PC-9 (cell line): ENCODE data around the gene IGFLR1. TPM values are rescaled to one million over a fixed set of nuclear protein-coding genes. Genes with fewer than 3 reads are reported as not detected.

Experiments
- BruUV-seq: library from RNA; stranded (reverse); fragments of 400-500 nt; replicated peaks from 2 replicates; lab custom pipeline; 2021; lab: Mats Ljungman, UMichigan
- CTCF ChIA-PET: fragments of 300-600 bp; sonication (Branson Sonifier 250); formaldehyde crosslinking; loops from one replicate; lab custom pipeline; 2022; ENCODE audit warnings: antibody characterized with exemption; lab: Charles Lee
- POLR2A ChIA-PET: fragments of 300-600 bp; sonication (Branson Sonifier 250); formaldehyde crosslinking; loops from one replicate; lab custom pipeline; 2022; ENCODE audit warnings: antibody characterized with exemption; ENCODE audit not compliant: unreplicated experiment; lab: Charles Lee
- DNase-seq, 2 experiments: peaks; one replicate each; pipeline versions ENCODE4 v3.0.0 to v3.0.0-alpha.2; 2015 to 2022; ENCODE audit warnings: mixed read lengths in 1 of 2
- H2AFZ ChIP-seq: fragments of 200-600 bp; sonication (generic); 2 replicates; pipeline ENCODE4 v1.8.1; 2017; ENCODE audit warnings: antibody characterized with exemption
- H3F3A ChIP-seq: fragments of 200-600 bp; sonication (generic); 2 replicates; pipeline ENCODE4 v1.8.1; 2017; ENCODE audit warnings: antibody characterized with exemption, mild to moderate bottlenecking, low read depth; ENCODE audit not compliant: insufficient read depth
- H3K27ac ChIP-seq: fragments of 200-600 bp; sonication (generic); 2 replicates; pipeline ENCODE4 v1.6.1; 2016; ENCODE audit warnings: mixed run types
- H3K27me3 ChIP-seq: fragments of 200-600 bp; sonication (generic); 2 replicates; pipeline ENCODE4 v1.6.1; 2016; ENCODE audit warnings: low read depth, mixed run types; ENCODE audit not compliant: insufficient read depth
- H3K36me3 ChIP-seq: fragments of 200-600 bp; sonication (generic); 2 replicates; pipeline ENCODE4 v1.6.1; 2016; ENCODE audit warnings: low read depth, mixed run types
- H3K4me1 ChIP-seq: fragments of 200-600 bp; sonication (generic); replicated peaks from 2 replicates; pipeline ENCODE4 v1.6.1; 2016; ENCODE audit warnings: mixed run types; ENCODE audit not compliant: insufficient read depth
- H3K4me2 ChIP-seq: fragments of 200-600 bp; sonication (generic); 2 replicates; pipeline ENCODE4 v1.6.1; 2017; ENCODE audit warnings: mixed run types
- H3K4me3 ChIP-seq: fragments of 200-600 bp; sonication (generic); 2 replicates; pipeline ENCODE4 v1.6.1; 2016; ENCODE audit warnings: mixed run types
- H3K79me2 ChIP-seq: fragments of 200-600 bp; sonication (generic); 2 replicates; pipeline ENCODE4 v1.6.1; 2017; ENCODE audit warnings: low read depth, mixed run types
- H3K9me2 ChIP-seq: fragments of 200-600 bp; sonication (generic); 2 replicates; pipeline ENCODE4 v1.8.1; 2017; ENCODE audit warnings: mild to moderate bottlenecking; ENCODE audit not compliant: insufficient read depth
- H3K9me3 ChIP-seq: fragments of 200-600 bp; sonication (generic); 2 replicates; pipeline ENCODE4 v1.8.1; 2016; ENCODE audit warnings: low read depth; ENCODE audit not compliant: insufficient read depth
- H4K20me1 ChIP-seq: fragments of 200-600 bp; sonication (generic); 2 replicates; pipeline ENCODE4 v1.8.1; 2017; ENCODE audit not compliant: insufficient read depth
- CTCF ChIP-seq: fragments of 200-600 bp; sonication (generic); conservative IDR thresholded peaks from 2 replicates; pipeline ENCODE4 v1.6.1; 2017; ENCODE audit warnings: mixed run types, antibody characterized with exemption, mild to moderate bottlenecking, moderate library complexity
- EZH2 ChIP-seq: fragments of 200-600 bp; sonication (generic); IDR thresholded peaks from 2 replicates; pipeline ENCODE4 v1.8.0; 2017; ENCODE audit warnings: antibody characterized with exemption, low read depth
- intact Hi-C: fragments of 100-400 bp; cut with micrococcal nuclease; formaldehyde crosslinking; loops from one replicate; pipeline ENCODE4 v1.10.0; 2022; ENCODE audit not compliant: unreplicated experiment
- total RNA-seq: library from RNA; stranded (reverse); gene quantifications from 2 replicates; pipeline ENCODE4 v1.2.3, GENCODE V29; 2021

Gene IGFLR1
- total RNA-seq, 1 experiment from 2014 or later: 9.7 TPM

GRCh38 chr19:35714601-35715354 is 27.5 kb downstream of the IGFLR1 start:
- Histone ChIP-seq H3K36me3 (no peaks in the 10 kb centered on the region), H3K4me3 (no peak overlapping the region), H3K4me1 (peaks cover 20% of the 10 kb centered on the region), H3K27ac (no peak overlapping the region), H3K9me2 (no peaks in the 10 kb centered on the region), H4K20me1 (peaks cover 11% of the 10 kb centered on the region), H3K9me3 (no peaks in the 10 kb centered on the region), H2AFZ (no peak overlapping the region), H3K27me3 (no peaks in the 10 kb centered on the region), H3K79me2 (peaks cover 29% of the 10 kb centered on the region), H3F3A (peaks cover 6% of the 10 kb centered on the region; the same call in 1 of the 2 replicates), H3K4me2 (peak overlapping the region; percentile 99)
- POLR2A ChIA-PET: interaction anchor here (0.6 kb wide), 1 partner anchor 1581 kb away, joined by 6 read pairs; no protein-coding TSS in a partner anchor
- CTCF ChIA-PET: no interaction called here
- intact Hi-C loops: loop anchor here (5.0 kb wide), 1 partner anchor 397 kb away; no protein-coding TSS in a partner anchor
- no peak for TF ChIP-seq EZH2
- no peak for TF ChIP-seq CTCF
- no peak for DNase-seq
- no TSS peak for BruUV-seq

GRCh38 chr19:35713904-35714495 is 28.3 kb downstream of the IGFLR1 start:
- H3K4me3 ChIP-seq: no peak overlapping the region
- no peak for DNase-seq
- no peak overlapping the region for H3K27ac ChIP-seq
- peaks cover 6% of the 10 kb centered on the region; the same call in 1 of the 2 replicates for H3F3A ChIP-seq
- peaks cover 6% of the 10 kb centered on the region for H4K20me1 ChIP-seq
- no peak overlapping the region for H2AFZ ChIP-seq
- H3K27me3 ChIP-seq: no peaks in the 10 kb centered on the region
- peaks cover 21% of the 10 kb centered on the region for H3K79me2 ChIP-seq
- BruUV-seq: no TSS peak
- CTCF ChIA-PET: no interaction called here
- no peaks in the 10 kb centered on the region for H3K36me3 ChIP-seq
- no peaks in the 10 kb centered on the region for H3K9me2 ChIP-seq
- POLR2A ChIA-PET: no interaction called here
- no peaks in the 10 kb centered on the region for H3K9me3 ChIP-seq
- no peak overlapping the region for H3K4me2 ChIP-seq
- intact Hi-C loops: no loop called here
- H3K4me1 ChIP-seq: peaks cover 15% of the 10 kb centered on the region
- TF ChIP-seq CTCF (no peak), EZH2 (no peak)

GRCh38 chr19:35713506-35713850 is 28.8 kb downstream of the IGFLR1 start:
- H3F3A ChIP-seq: peaks cover 6% of the 10 kb centered on the region; the same call in 1 of the 2 replicates
- intact Hi-C loops: no loop called here
- H3K9me3 ChIP-seq: no peaks in the 10 kb centered on the region
- H3K9me2 ChIP-seq: no peaks in the 10 kb centered on the region
- peaks cover 16% of the 10 kb centered on the region for H3K79me2 ChIP-seq
- no peak for TF ChIP-seq EZH2
- TF ChIP-seq CTCF: no peak
- H2AFZ ChIP-seq: no peak overlapping the region
- H3K4me2 ChIP-seq: no peak overlapping the region
- H3K36me3 ChIP-seq: no peaks in the 10 kb centered on the region
- no peak overlapping the region for H3K4me3 ChIP-seq
- 0 out of 2 replicates have a peak, but pooled peaks cover under 1% of the 10 kb centered on the region for H4K20me1 ChIP-seq
- peaks cover 16% of the 10 kb centered on the region for H3K4me1 ChIP-seq
- no peaks in the 10 kb centered on the region for H3K27me3 ChIP-seq
- BruUV-seq: no TSS peak
- no peak overlapping the region for H3K27ac ChIP-seq
- ChIA-PET CTCF (interaction anchor here (0.7 kb wide), 1 partner anchor 359 kb away, joined by 3 read pairs; no protein-coding TSS in a partner anchor), POLR2A (no interaction called here)
- no peak for DNase-seq
